Caco-2 (cell line): ENCODE measurements around the gene ZNF735. TPM values are rescaled to one million over a fixed set of nuclear protein-coding genes. Genes with fewer than 3 reads are reported as not detected.
A peak's percentile ranks its signal among the peaks of the same experiment; 100 is the strongest.

Experiments used
- BruUV-seq: library from RNA; stranded (reverse); fragments of 400-500 nt; replicated peaks from 2 replicates; lab custom pipeline; 2021; lab: Mats Ljungman, UMichigan
- CTCF ChIA-PET: fragments of 300-600 bp; sonication (Branson Sonifier 250); formaldehyde crosslinking; loops from one replicate; lab custom pipeline; 2022; ENCODE audit warnings: antibody characterized with exemption; lab: Charles Lee
- POLR2A ChIA-PET: fragments of 300-600 bp; sonication (Branson Sonifier 250); formaldehyde crosslinking; loops from one replicate; lab custom pipeline; 2022; ENCODE audit warnings: antibody characterized with exemption; lab: Charles Lee
- DNase-seq, 2 experiments: peaks; one replicate each; pipeline versions ENCODE4 v3.0.0 to v3.0.0-alpha.2; 2020 to 2022
- H3K27me3 ChIP-seq: replicated peaks from 2 replicates; pipeline ENCODE4 v1.6.0; 2011; ENCODE audit warnings: low read length; ENCODE audit not compliant: control insufficient read depth, insufficient read depth
- H3K36me3 ChIP-seq: 2 replicates; pipeline ENCODE4 v1.5.1; 2011; ENCODE audit warnings: low read length; ENCODE audit not compliant: control insufficient read depth, insufficient read depth
- H3K4me1 ChIP-seq: fragments of 250-450 bp; sonication (Bioruptor Pico); 2 replicates; pipeline ENCODE4 v1.5.1; 2020; ENCODE audit warnings: mild to moderate bottlenecking
- H3K4me3 ChIP-seq: 2 replicates; pipeline ENCODE4 v1.5.1; 2011; ENCODE audit warnings: low read depth, mild to moderate bottlenecking, control low read depth, low read length
- H3K9me3 ChIP-seq: fragments of 250-450 bp; sonication (Bioruptor Pico); 2 replicates; pipeline ENCODE4 v1.5.1; 2020; ENCODE audit warnings: mild to moderate bottlenecking, moderate library complexity
- H3K27ac Mint-ChIP-seq: one replicate; pipeline ENCODE4 v1.8.0; 2022; ENCODE audit warnings: mixed read lengths; ENCODE audit not compliant: unreplicated experiment
- H3K27me3 Mint-ChIP-seq: one replicate; pipeline ENCODE4 v1.8.0; 2022; ENCODE audit warnings: mixed read lengths; ENCODE audit not compliant: insufficient read depth, unreplicated experiment
- H3K36me3 Mint-ChIP-seq: one replicate; pipeline ENCODE4 v1.8.0; 2022; ENCODE audit warnings: mild to moderate bottlenecking, mixed read lengths; ENCODE audit not compliant: insufficient read depth, unreplicated experiment
- H3K4me1 Mint-ChIP-seq: one replicate; pipeline ENCODE4 v1.8.0; 2022; ENCODE audit warnings: low read depth, mixed read lengths; ENCODE audit not compliant: unreplicated experiment
- H3K4me3 Mint-ChIP-seq: one replicate; pipeline ENCODE4 v1.8.0; 2022; ENCODE audit warnings: mild to moderate bottlenecking, moderate library complexity, mixed read lengths; ENCODE audit not compliant: unreplicated experiment
- H3K9me3 Mint-ChIP-seq: one replicate; pipeline ENCODE4 v1.8.0; 2022; ENCODE audit warnings: mixed read lengths; ENCODE audit not compliant: unreplicated experiment
- CTCF ChIP-seq, 2 experiments: fragments of 200-600 bp in 1 of 2; IDR thresholded peaks; 1 replicate in 1 of 2; 2 replicates in 1 of 2; pipeline versions ENCODE4 v1.5.1 to v1.8.0; 2011 to 2022; ENCODE audit warnings: antibody characterized with exemption in 1 of 2, control low read depth in 1 of 2, inconsistent platforms in 1 of 2, low read depth in 1 of 2, low read length in 1 of 2, mild to moderate bottlenecking in 1 of 2, moderate library complexity in 1 of 2; ENCODE audit not compliant: insufficient read depth in 1 of 2, severe bottlenecking in 1 of 2, unreplicated experiment in 1 of 2
- intact Hi-C: fragments of 100-400 bp; cut with micrococcal nuclease; formaldehyde crosslinking; loops from one replicate; pipeline ENCODE4 v1.10.0; 2022; ENCODE audit not compliant: unreplicated experiment
- total RNA-seq: library from RNA; stranded (reverse); gene quantifications from 2 replicates; pipeline ENCODE4 v1.2.3, GENCODE V29; 2022

Gene ZNF735
- total RNA-seq, 1 experiment from 2014 or later: not detected

- DNase-seq: no peak
- Mint-ChIP-seq H3K9me3 (peaks cover 38% of the 10 kb centered on the region), H3K36me3 (peaks cover 8% of the 10 kb centered on the region), H3K4me1 (no peaks in the 10 kb centered on the region), H3K27ac (no peak overlapping the region), H3K4me3 (no peak overlapping the region), H3K27me3 (no peaks in the 10 kb centered on the region)
- Histone ChIP-seq H3K27me3 (no peaks in the 10 kb centered on the region), H3K4me1 (no peaks in the 10 kb centered on the region), H3K36me3 (no peaks in the 10 kb centered on the region), H3K4me3 (no peak overlapping the region), H3K9me3 (no peaks in the 10 kb centered on the region; the same call in 1 of the 2 replicates)
- no TSS peak for BruUV-seq
- intact Hi-C loops: no loop called here
- ChIA-PET POLR2A (no interaction called here), CTCF (no interaction called here)
- TF ChIP-seq CTCF (IDR thresholded peaks at IDR 0.05; ENCODE audit: insufficient read depth in 1 of 2, low read depth in 1 of 2, low read length in 1 of 2, severe bottlenecking in 1 of 2, unreplicated experiment in 1 of 2): no peak
Observed at GRCh38 chr7:64182036-64182790, 24.8 kb upstream of the ZNF735 start.

- ChIA-PET CTCF (no interaction called here), POLR2A (no interaction called here)
- Histone ChIP-seq H3K4me3 (no peak overlapping the region), H3K36me3 (no peaks in the 10 kb centered on the region), H3K9me3 (no peaks in the 10 kb centered on the region; the same call in 1 of the 2 replicates), H3K4me1 (no peaks in the 10 kb centered on the region), H3K27me3 (no peaks in the 10 kb centered on the region)
- BruUV-seq: no TSS peak
- intact Hi-C loops: no loop called here
- peaks cover 35% of the 10 kb centered on the region for H3K9me3 Mint-ChIP-seq
- no peaks in the 10 kb centered on the region for H3K4me1 Mint-ChIP-seq
- peak in 1 of 2 experiments; percentile 3 for DNase-seq
- H3K36me3 Mint-ChIP-seq: peaks cover 8% of the 10 kb centered on the region
- H3K4me3 Mint-ChIP-seq: no peak overlapping the region
- no peaks in the 10 kb centered on the region for H3K27me3 Mint-ChIP-seq
- peak; percentile 3 to 26 for TF ChIP-seq CTCF (IDR thresholded peaks at IDR 0.05; ENCODE audit: insufficient read depth in 1 of 2, low read depth in 1 of 2, low read length in 1 of 2, severe bottlenecking in 1 of 2, unreplicated experiment in 1 of 2)
- no peak overlapping the region for H3K27ac Mint-ChIP-seq
Observed at GRCh38 chr7:64183126-64183742, 23.8 kb upstream of the ZNF735 start.

GRCh38 chr7:64183827-64184372 lies 23.1 kb upstream of the ZNF735 start:
- Histone ChIP-seq H3K36me3 (no peaks in the 10 kb centered on the region), H3K4me1 (no peaks in the 10 kb centered on the region), H3K4me3 (no peak overlapping the region), H3K27me3 (no peaks in the 10 kb centered on the region), H3K9me3 (no peaks in the 10 kb centered on the region; the same call in 1 of the 2 replicates)
- peaks cover 34% of the 10 kb centered on the region for H3K9me3 Mint-ChIP-seq
- peaks cover 8% of the 10 kb centered on the region for H3K36me3 Mint-ChIP-seq
- CTCF ChIA-PET: no interaction called here
- POLR2A ChIA-PET: no interaction called here
- H3K4me3 Mint-ChIP-seq: no peak overlapping the region
- no peak overlapping the region for H3K27ac Mint-ChIP-seq
- H3K27me3 Mint-ChIP-seq: no peaks in the 10 kb centered on the region
- no peaks in the 10 kb centered on the region for H3K4me1 Mint-ChIP-seq
- intact Hi-C loops: no loop called here
- no peak for DNase-seq
- no TSS peak for BruUV-seq
- no peak for TF ChIP-seq CTCF (IDR thresholded peaks at IDR 0.05; ENCODE audit: insufficient read depth in 1 of 2, low read depth in 1 of 2, low read length in 1 of 2, severe bottlenecking in 1 of 2, unreplicated experiment in 1 of 2)
